GM21390 (cell line): ENCODE results near the gene DENND2D.

Source experiments
- ATAC-seq: cut with Tn5 transposase; IDR thresholded peaks from one replicate; pipeline ENCODE4 v1.9.1; 2021; ENCODE audit not compliant: unreplicated experiment

The DENND2D gene

GRCh38 chr1:111203681-111204200 is 3.3 kb upstream of the DENND2D start:
- peak; percentile 54 for ATAC-seq

GRCh38 chr1:111202707-111203623 is 2.5 kb upstream of the DENND2D start:
- no peak for ATAC-seq

DNA sequence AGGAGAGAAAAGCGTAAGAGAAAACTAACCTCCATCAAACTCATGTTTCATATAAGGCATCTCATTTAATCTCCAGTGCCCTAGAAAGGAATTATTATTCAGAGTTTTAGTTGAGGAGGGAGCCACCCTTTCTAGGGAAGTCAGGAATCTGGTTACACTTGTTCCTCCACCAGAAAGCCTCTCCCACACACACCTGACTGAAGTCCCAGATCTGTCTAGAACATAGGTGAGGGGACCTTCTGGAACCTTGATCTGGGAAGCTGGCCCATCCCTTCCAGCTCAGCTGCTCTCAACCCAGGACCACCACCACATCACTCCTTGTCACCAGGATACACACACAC is 1.9 kb upstream of the DENND2D start:
- ATAC-seq = no peak

GRCh38 chr1:111201275-111202090 is 1.0 kb upstream of the DENND2D start:
- no peak for ATAC-seq

DNA sequence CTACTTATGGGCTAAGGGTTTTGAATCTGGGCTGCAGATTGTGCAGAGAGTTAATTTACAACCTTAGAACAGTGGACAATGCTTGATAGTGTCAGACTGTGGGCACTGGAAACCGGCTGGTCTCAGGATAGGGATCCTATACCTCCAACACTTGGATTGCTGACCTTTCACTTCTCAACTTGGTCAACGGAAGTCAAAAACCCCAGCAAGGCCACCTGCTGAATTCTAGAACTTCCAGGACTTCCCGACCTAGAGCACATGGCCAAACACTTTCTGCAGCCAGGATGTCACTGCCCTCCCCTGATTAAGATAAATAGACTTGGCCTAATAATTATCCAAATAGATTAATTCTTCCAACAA is 336 bp upstream of the DENND2D start:
- ATAC-seq = no peak

- no peak for ATAC-seq
Observed at GRCh38 chr1:111199329-111199728, 1.1 kb downstream of the DENND2D start.

DNA sequence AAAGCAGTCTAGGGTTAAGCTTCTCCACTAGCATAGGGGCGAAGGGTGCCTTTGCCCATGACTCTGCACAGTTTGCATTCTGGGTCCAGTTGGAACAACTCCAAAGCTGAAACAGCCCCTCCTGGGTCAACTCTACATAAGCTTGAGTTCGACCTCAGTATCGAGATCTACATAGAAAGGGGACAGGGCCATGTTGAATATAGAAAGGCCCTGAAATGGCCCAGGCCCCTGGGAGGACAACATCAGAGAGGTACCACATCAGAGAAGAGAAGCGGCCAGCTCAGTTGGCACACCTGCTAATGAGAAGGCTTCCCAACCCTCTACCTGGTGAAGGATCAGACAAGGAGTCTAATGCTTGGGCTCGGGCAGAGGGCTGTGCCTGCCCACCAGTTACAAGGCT is 1.6 kb downstream of the DENND2D start:
- no peak for ATAC-seq

DNA sequence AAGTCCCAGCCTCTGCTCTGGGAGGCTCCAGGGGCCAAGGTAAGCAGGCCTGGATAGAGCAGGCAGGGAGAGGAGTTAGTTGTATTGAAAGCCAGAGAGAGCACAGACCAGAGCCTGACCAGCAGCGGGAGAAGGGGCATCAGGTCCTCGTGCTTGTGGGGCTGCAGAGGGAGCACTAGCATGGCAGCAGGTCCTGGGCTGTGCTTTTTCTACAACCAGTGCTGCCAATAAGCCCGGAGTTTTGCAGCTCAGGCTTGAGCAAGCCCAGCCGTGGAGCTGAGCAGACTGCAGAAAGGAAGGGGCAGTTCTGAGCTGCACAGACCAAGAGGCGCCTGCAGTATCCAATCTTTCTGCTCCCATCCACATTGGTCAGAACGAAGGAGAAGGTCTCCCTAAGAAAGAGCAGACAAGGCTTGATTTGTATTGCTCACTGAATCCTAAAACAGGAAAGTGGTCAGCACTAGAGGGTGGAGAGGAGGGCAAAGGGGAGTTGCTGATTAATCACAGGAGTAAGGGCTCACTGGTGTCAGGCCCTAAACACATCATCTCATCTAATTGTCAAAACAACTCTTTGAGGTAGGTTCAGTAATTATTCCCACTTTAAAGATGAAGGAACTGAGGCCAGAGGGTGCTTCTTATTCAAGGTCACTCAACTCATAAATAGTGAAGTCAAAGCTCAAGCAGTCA is 2.7 kb downstream of the DENND2D start:
- ATAC-seq = no peak

GRCh38 chr1:111196213-111196612 is 4.2 kb downstream of the DENND2D start:
- no peak for ATAC-seq

DNA sequence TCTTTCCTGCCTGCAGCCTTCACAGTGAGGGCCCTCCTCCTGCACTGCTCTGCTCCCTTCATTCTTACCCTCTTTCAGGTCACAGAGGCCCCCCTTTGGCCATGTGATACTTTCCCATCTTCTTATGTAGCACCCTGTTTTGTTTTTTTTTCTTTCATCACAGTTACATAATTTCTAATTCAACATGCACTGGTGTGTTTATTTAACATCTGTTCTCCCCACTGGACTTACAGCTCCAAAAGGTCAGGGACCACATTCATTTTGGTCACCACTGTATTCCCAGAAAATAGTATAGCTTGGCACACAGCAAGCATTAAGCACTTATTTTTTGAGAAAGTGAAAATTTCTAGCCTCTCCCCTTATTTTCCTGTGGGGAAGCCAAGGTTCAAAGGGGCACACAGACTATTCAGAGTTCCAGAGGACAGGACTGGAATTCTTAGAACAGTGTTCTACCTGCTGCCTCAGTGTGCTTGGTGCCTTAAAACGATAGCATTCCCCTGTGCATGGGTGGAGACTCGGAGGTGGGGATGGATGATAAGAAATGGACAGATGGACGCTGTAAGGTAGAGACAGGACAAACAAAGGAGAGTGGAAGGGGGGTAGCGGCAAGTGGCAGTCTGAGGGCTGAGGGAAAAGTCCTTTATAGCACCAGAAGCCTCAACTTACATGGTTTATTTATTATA is 5.3 kb downstream of the DENND2D start:
- no peak for ATAC-seq

GRCh38 chr1:111193712-111194480 is 6.5 kb downstream of the DENND2D start:
- ATAC-seq = no peak

DNA sequence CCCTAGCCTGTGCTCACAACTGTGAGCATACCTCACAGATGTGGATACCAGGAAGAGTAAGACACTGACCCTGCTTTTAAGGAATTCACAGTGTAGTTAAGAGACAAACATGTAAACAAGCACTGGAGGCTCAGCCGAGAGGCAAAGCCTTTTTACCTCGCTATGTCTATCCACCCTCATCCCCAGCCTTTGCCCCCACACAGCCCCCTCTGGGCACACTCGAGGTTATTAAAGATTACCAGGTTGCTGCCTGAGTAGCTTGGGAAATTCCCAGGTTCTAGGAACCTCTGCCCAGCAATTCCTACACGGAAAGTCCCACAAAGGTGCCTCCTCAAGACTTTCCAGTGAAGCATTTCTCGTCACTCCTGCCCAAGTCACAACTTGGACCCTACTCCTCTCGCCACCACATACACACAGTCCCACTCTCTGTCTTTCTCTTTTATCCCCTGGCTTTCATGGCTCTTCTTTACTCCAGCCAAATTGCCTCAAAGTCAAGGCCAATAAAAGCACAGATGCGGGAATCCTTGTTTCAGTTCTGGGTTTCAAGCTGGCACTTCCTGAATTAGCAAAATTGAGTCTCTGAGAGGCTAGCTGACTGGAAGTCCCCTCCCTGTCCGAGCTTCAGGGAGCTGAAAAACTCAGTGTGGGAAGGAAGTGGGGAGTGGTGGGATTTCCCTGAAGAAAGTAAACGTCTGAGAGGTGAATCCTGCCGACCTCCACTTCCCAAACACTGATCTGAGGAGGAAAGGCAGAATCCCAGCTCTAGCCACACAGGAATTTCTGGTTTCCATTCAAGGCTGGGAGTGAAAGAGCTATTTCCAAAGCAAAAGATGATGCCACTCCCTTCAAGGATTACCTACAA is 7.6 kb downstream of the DENND2D start:
- no peak for ATAC-seq

DNA sequence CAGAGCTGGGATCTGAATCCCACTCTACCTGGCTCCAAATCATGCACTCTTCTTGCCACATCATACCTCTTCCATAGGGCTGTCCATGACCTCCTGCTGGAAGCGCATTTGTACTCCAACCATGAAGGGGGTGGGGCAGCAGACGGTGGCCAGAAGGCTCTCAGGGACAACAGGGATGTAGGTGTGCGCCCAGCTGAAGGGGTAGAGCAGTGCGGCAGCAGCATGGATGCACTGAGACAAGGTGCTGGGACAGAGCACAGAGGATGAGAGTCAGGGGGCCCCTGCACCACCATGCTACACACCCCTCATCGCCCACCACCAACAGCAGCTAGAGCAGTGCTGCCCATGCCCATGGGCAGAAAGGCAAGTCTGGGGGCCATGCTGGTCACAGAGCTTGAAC is 8.4 kb downstream of the DENND2D start:
- ATAC-seq = no peak

GRCh38 chr1:111191496-111191895 is 8.9 kb downstream of the DENND2D start:
- no peak for ATAC-seq

DNA sequence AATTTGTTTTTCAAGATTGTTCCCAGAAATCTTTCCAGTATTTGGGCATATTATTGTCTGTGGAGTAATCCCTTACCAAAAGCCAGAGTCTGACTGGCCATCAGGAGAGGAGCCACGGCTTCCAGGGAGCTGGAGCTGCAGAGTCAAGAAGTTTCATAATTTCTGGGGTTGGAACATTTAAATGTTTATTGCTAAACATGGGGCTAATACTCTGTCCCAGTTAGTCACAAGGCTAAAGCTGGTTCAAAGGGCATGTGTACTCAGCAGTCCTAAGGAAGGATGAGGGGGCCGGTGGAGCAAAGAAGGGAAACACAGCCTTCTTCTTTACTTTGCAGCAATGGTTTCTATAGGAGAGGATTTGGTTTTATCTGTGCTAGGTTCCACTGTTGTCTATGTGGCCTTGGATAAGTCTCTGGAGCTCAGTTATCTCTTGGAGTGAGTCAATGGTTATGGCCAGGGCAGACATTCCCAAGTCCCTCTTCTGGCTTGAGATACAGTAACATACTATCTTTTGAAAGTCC is 9.5 kb downstream of the DENND2D start:
- ATAC-seq = no peak

GRCh38 chr1:111184663-111185062 is 15.8 kb downstream of the DENND2D start:
- no peak for ATAC-seq

DNA sequence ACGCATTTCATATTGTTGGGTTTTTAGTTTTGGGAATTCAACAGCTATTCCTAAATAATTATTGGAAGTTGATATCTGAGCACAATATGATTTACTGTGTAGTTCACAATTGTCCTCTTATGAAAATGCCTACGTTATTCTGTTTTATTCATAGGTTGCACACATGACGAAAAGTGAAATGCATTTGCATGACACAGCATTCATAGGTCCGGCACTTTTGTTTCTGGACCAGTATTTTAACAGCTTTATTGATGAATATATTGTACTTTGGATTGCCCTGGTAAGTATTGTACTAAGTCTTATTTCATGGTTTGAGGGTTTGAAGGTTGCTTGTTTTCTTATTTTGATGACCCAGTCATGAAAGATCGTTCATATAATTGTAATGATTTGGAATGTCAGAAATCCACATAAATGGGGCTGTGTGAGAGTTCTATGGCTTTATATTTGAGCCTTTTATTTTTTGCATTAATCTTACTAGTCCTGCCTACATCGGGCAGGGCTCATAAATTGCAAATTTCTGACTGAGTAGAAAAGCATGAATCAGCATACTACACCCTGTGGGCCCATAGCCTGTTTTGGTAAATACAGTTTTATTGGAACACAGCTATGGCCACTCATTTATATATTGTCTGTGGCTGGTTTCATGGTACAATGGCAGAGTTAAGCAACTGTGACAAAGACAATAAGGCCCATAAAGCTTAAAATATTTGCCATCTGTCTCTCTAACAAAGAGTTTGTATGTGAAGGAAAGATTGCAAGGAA is 17.0 kb downstream of the DENND2D start:
- ATAC-seq = no peak

DNA sequence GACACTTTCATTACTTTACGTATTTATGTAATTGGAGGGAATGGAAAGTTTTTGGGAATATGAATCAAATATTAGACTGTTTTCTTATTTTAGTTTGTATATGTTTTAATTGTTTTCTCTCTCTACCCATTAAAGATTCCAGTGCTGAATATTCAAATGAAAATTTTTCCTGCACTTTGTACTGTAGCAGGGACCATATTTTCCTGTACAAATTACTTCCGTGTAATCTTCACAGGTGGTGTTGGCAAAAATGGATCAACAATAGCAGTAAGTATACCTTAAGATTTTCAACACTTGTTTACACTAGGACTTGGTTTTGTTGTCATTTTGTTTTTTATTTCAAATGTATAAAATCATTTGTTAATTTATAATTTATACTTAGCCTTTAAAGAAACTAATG is 18.4 kb downstream of the DENND2D start:
- ATAC-seq = no peak
